HUDEP-2 (cell line): ENCODE data around the gene E2F6.
A peak's percentile ranks its signal among the peaks of the same experiment; 100 is the strongest.

Source experiments
- DNase-seq, 76 experiments: peaks; one replicate each; lab custom pipeline; 2025; ENCODE audit not compliant: unreplicated experiment in 76 of 76; lab: John Stamatoyannopoulos, UW

The E2F6 gene

DNA sequence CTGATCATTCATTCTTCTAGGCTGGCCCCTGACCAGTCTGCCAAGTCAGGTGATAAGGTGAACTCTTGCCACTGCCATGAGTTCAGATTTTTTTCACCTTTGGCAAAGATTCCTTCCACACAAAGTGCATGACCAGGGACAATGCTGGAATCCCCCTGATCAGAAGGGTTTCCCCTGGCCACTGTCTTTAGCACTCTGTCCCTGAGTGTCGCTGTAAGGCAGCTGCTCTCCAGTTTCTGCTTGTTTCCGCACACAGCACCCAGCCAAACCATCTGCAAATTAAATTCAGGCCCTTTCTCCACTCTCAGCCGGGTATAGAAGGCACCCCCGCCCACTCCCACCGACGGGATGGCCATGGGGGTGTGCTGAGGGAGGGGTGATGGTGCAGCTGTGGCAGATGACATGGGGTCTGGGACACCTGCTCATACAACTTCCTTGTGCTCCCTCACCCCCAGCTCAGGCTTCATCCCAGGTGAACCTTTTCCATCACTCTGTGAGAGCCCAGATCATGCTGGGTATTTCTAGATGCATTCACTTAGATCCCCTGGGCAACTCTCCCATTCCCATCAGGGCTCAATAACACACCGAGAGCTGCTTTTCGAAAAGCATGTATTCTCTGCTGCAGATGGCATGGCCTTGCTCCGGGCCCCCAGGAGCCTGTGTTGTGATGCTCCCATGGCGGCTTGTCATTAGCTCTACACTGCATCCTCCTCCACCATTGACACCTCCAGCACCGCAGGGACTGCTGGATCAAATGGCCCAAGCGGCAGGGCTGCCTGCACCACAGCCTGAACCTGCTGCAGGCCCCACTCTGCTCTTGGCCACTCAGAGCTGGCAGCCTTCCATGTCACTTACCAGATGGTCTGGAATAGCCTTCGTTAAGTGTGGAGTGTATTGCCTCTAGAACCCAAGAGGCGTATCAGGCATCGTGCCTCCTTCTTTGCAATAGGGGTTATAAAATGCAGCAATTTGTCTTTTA lies 69.2 kb downstream of the E2F6 start:
- DNase-seq, result peak in 1 of 76 experiments; percentile 6

DNA sequence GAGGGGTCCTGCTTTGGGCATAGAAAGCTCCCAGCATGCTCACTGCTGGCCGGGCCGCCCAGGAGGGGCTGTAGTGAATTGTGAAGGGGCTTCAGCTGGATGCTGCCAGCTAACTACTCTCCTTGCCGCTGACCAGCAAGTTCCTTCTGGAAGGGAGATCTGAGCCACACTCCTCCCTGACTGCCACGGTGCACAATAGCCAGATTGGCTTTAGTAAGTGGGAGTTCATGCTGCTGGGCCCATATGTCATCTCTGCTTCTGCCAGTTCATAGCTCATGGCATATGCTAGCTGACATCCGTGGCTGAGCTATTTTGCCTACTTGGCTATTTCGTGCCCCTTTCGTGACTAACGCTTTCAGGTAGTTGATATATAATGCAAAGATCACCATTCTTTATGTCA lies 69.9 kb downstream of the E2F6 start:
- no peak for DNase-seq

DNA sequence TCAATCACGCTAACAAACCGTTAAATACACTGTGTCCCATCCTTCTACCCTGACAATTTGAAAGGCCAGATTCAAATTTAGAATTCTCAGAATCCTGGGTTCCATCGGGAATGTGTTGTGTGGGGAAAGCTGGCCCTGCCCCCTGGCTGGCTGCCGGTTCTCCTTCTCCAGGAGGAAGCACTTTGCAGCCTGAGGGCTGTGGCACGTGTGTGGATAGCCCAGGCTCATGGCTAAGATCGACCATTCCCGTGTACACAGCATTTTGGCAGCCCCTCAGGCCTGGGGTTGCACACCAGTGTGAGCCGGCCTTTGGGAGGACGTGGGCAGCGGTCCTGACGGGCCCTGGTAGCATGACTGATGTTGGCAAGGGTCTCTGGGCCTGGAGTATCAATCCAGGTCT lies 70.6 kb downstream of the E2F6 start:
- no peak for DNase-seq
